Epithelial cell of esophagus (primary cell): ENCODE data around the gene KDR.

ENCODE experiments used
- DNase-seq: peaks from one replicate; pipeline ENCODE4 v3.0.0; 2010; ENCODE audit warnings: low read depth
- H3K4me3 ChIP-seq: 2 replicates; pipeline ENCODE4 v1.5.1; 2011; ENCODE audit warnings: mild to moderate bottlenecking, low read length, control low read depth
- CTCF ChIP-seq: IDR thresholded peaks from 2 replicates; pipeline ENCODE4 v1.5.1; 2011; ENCODE audit warnings: low read depth, mild to moderate bottlenecking, low read length, control low read depth, inconsistent platforms; ENCODE audit not compliant: insufficient read depth; ENCODE audit errors: missing control alignments

Gene KDR

GRCh38 chr4:55096045-55096444, 29.4 kb downstream of the KDR start:
- no peak for TF ChIP-seq CTCF
- no peak for DNase-seq

GRCh38 chr4:55092504-55092903, 32.9 kb downstream of the KDR start:
- DNase-seq = no peak

More at GRCh38 chr4:55096045-55096444, 29.4 kb downstream of the KDR start:
- no peak overlapping the region for H3K4me3 ChIP-seq

GRCh38 chr4:55089916-55090315, 35.5 kb downstream of the KDR start:
- H3K4me3 ChIP-seq = no peak overlapping the region
- no peak for DNase-seq
- TF ChIP-seq CTCF = no peak

More at GRCh38 chr4:55092504-55092903, 32.9 kb downstream of the KDR start:
- TF ChIP-seq CTCF = no peak
- H3K4me3 ChIP-seq = no peak overlapping the region

GRCh38 chr4:55087913-55088260, 37.5 kb downstream of the KDR start:
- TF ChIP-seq CTCF = no peak
- no peak overlapping the region for H3K4me3 ChIP-seq
- no peak for DNase-seq

GRCh38 chr4:55087009-55087912, 38.1 kb downstream of the KDR start:
- no peak overlapping the region for H3K4me3 ChIP-seq
- no peak for TF ChIP-seq CTCF
- DNase-seq = no peak

GRCh38 chr4:55086578-55086977, 38.8 kb downstream of the KDR start:
- H3K4me3 ChIP-seq = no peak overlapping the region
- TF ChIP-seq CTCF = no peak
- DNase-seq = no peak

GRCh38 chr4:55083735-55084134, 41.7 kb downstream of the KDR start:
- DNase-seq = no peak
- no peak for TF ChIP-seq CTCF
- no peak overlapping the region for H3K4me3 ChIP-seq
